Measurements from ENCODE around the gene ZNF438. TPM values are rescaled to one million over a fixed set of nuclear protein-coding genes. Genes with fewer than 3 reads are reported as not detected.

ZNF438 gene
- total and polyA plus RNA-seq, 7 donors: 12.3 to 27.9 (median 20.7) TPM

DNA sequence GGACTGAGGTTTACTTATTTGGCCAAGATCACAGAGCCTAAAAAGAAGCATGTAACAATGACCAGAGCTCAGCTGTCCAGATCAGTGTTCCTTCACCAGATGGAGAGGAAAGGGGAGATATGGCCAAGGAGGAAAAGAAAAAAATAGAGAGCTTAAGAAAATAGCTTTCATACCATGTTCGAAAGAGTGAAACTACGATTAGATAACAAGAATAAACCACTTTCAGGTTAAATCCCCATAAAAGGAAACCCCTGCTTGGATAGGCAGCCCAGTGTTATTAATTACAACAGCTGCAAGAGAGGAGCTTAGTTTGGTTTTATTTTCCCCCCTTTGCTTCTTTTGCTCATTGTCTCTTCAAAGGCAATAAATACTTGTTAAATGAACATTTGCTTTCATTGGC lies 160.8 kb downstream of the ZNF438 start:
- H3K36me3 ChIP-seq (ENCODE audit: insufficient read depth in 1 of 2, low read depth in 1 of 2): peaks cover 0 to 16% of the 10 kb centered on the region in 2 donors
- H3K4me3 ChIP-seq: no peak overlapping the region
- 67 to 73% (median 72%) methylated on average over 2 of the region's 2 CpGs for WGBS, 3 donors
- H3K4me1 ChIP-seq: no peaks in the 10 kb centered on the region
- intact Hi-C loops (cut with DNase I): no loop called here
- no peaks in the 10 kb centered on the region for H3K9me3 ChIP-seq
- no peaks in the 10 kb centered on the region for H3K27me3 ChIP-seq (ENCODE audit: insufficient read depth in 3 of 3, low read length in 2 of 3)
- TF ChIP-seq, protein P1, sequence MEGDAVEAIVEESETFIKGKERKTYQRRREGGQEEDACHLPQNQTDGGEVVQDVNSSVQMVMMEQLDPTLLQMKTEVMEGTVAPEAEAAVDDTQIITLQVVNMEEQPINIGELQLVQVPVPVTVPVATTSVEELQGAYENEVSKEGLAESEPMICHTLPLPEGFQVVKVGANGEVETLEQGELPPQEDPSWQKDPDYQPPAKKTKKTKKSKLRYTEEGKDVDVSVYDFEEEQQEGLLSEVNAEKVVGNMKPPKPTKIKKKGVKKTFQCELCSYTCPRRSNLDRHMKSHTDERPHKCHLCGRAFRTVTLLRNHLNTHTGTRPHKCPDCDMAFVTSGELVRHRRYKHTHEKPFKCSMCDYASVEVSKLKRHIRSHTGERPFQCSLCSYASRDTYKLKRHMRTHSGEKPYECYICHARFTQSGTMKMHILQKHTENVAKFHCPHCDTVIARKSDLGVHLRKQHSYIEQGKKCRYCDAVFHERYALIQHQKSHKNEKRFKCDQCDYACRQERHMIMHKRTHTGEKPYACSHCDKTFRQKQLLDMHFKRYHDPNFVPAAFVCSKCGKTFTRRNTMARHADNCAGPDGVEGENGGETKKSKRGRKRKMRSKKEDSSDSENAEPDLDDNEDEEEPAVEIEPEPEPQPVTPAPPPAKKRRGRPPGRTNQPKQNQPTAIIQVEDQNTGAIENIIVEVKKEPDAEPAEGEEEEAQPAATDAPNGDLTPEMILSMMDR (IDR thresholded peaks at IDR 0.05): no peak
- H3K27ac ChIP-seq: no peak overlapping the region
- ATAC-seq (no peak), DNase-seq (no peak)

DNA sequence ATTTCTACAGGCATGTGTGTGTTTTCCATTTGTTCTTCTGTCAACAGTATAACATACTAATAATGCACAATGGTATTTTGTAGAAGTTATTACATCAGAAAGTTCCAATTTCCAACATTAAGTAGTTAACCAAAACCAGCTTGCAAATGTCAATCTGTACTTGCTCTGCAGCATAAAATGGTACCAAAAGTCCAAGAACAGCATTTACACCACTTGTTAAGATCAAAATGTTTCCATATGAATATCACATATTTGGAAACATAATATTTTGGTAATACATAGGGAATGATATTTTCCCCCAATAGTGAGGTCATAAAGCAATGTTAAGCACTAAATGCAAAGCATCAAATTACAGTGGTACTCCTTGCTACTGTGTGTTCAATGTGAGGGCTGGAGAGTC lies 162.1 kb downstream of the ZNF438 start:
- Histone ChIP-seq H3K27me3 (ENCODE audit: insufficient read depth in 3 of 3, low read length in 2 of 3) (no peaks in the 10 kb centered on the region), H3K36me3 (ENCODE audit: insufficient read depth in 1 of 2, low read depth in 1 of 2) (peaks cover 0 to 5% of the 10 kb centered on the region in 2 donors), H3K27ac (no peak overlapping the region), H3K9me3 (no peaks in the 10 kb centered on the region), H3K4me1 (no peaks in the 10 kb centered on the region), H3K4me3 (no peak overlapping the region)
- intact Hi-C loops (cut with DNase I): no loop called here
- no peak for ATAC-seq
- TF ChIP-seq, protein P1 (IDR thresholded peaks at IDR 0.05): no peak
- DNase-seq: no peak

DNA sequence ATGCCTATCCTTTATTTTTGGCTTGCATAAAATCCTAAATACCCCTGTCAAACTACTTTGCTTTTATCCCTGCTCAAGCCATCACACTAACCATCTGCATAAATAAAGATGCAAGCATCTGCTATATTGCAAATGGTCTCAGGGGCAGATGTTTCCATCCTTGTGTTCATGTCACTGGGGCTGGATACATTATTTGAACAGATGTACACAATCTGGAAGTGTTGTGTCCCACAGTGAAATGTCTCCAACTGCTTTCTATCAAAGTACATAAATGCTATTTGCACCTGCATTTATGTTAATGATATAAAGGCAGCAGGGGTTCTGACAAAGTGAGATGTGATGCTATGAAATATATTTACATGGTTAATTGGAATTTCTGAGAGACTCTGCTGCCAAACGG lies 163.1 kb downstream of the ZNF438 start:
- Histone ChIP-seq H3K27ac (no peak overlapping the region), H3K27me3 (ENCODE audit: insufficient read depth in 3 of 3, low read length in 2 of 3) (no peaks in the 10 kb centered on the region)
- WGBS, 3 donors: 61 to 79% (median 66%) methylated on average over 1 of the region's 1 CpG

DNA sequence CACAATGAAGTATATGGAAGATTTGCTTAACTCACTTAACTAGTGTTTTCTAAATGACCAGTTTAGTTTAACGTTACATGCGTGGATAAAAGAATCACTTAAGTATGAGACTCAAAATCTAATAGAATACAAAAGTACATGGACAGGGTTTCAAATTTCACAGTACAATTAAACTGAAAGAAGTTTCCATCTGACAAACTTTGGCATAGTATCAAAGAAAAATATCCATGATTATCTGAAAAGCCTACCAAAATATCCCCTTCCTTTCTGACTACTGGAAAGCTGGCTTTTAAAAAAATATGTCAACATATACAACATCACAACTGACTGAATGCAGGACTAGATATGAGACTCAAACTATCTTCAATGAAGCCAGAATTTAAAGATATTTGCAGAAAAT lies 164.8 kb downstream of the ZNF438 start:
- ATAC-seq (no peak), DNase-seq (no peak)
- Histone ChIP-seq H3K36me3 (ENCODE audit: insufficient read depth in 1 of 2, low read depth in 1 of 2) (peaks cover 0 to 5% of the 10 kb centered on the region in 2 donors), H3K9me3 (no peaks in the 10 kb centered on the region), H3K27ac (no peak overlapping the region), H3K4me3 (no peak overlapping the region), H3K4me1 (peaks cover 17% of the 10 kb centered on the region), H3K27me3 (ENCODE audit: insufficient read depth in 3 of 3, low read length in 2 of 3) (no peaks in the 10 kb centered on the region)
- WGBS, 3 donors: 85 to 96% (median 89%) methylated on average over 2 of the region's 2 CpGs
- intact Hi-C loops (cut with DNase I): no loop called here
- TF ChIP-seq, protein P1 (IDR thresholded peaks at IDR 0.05): no peak

More for the DNA sequence above, 163.1 kb downstream of the ZNF438 start:
- Histone ChIP-seq H3K4me1 (no peaks in the 10 kb centered on the region), H3K36me3 (ENCODE audit: insufficient read depth in 1 of 2, low read depth in 1 of 2) (peaks cover 0 to 5% of the 10 kb centered on the region in 2 donors), H3K4me3 (no peak overlapping the region), H3K9me3 (no peaks in the 10 kb centered on the region)
- intact Hi-C loops (cut with DNase I): no loop called here
- DNase-seq: no peak
- no peak for ATAC-seq
- TF ChIP-seq, protein P1 (IDR thresholded peaks at IDR 0.05): no peak

DNA sequence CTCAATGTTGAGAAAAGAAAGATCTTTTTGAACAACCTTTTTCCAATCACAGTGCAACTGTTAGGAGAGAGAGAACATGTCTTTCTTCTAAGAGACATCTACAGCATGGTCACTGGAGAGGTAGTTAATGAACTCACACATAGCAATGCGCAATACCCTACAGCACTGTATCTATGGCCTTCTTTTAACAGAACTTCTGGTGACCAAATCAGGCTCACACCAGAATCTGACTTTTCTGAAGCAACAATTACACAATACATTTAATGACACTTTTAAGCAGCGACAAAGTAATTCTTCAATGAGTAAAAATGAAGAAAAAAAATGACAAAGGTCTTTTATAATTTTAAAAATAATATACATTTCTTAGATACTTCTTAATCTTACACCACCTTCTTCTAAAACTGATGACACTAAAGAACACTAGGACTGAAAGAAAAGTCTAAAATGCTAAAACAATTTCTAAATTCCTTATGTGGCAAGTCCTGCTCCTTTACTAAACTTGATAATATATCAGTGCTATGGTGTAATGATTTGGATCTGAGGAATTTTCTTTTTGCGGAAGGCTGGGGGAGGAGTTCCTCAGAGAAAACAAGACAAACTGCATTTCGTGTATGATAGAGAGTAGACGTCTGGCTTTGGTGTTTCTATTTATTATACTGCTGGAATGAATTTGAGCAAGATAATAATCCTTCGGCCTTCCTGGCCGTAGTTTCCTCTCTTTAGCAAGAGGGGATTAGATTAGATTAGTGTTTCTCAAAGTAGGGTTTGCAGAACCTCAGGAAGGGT lies 166.3 kb downstream of the ZNF438 start:
- no peak for ATAC-seq
- Histone ChIP-seq H3K27ac (no peak overlapping the region), H3K36me3 (ENCODE audit: insufficient read depth in 1 of 2, low read depth in 1 of 2) (peaks cover 0 to 5% of the 10 kb centered on the region in 2 donors), H3K4me3 (no peak overlapping the region), H3K4me1 (peaks cover 19% of the 10 kb centered on the region), H3K9me3 (no peaks in the 10 kb centered on the region), H3K27me3 (ENCODE audit: insufficient read depth in 3 of 3, low read length in 2 of 3) (no peaks in the 10 kb centered on the region)
- 66 to 77% (median 75%) methylated on average over 7 of the region's 7 CpGs for WGBS, 3 donors
- no peak for DNase-seq
- TF ChIP-seq, protein P1 (IDR thresholded peaks at IDR 0.05): no peak
- intact Hi-C loops (cut with DNase I): no loop called here
